GM23338 (cell line): ENCODE data around the gene GDPD5. TPM values are rescaled to one million over a fixed set of nuclear protein-coding genes. Genes with fewer than 3 reads are reported as not detected.

Experiments used
- ATAC-seq: fragments of 200-7000 bp; cut with Tn5 transposase; 3 replicates; pipeline ENCODE4 v1.9.1; 2020
- DNase-seq: peaks from one replicate; pipeline ENCODE4 v3.0.0-alpha.2; 2015; ENCODE audit warnings: low spot score
- H2AFZ ChIP-seq: fragments of 200-600 bp; sonication (generic); 2 replicates; pipeline ENCODE4 v1.8.0; 2016; ENCODE audit warnings: antibody characterized with exemption, mild to moderate bottlenecking, moderate library complexity
- H3F3A ChIP-seq: fragments of 200-600 bp; sonication (generic); replicated peaks from 2 replicates; pipeline ENCODE4 v1.8.0; 2017; ENCODE audit warnings: antibody characterized with exemption, mixed run types, low read depth
- H3K27ac ChIP-seq: fragments of 200-600 bp; sonication (generic); 2 replicates; pipeline ENCODE4 v1.6.1; 2016; ENCODE audit warnings: low read depth
- H3K27me3 ChIP-seq: fragments of 200-600 bp; sonication (generic); 2 replicates; pipeline ENCODE4 v1.8.0; 2016; ENCODE audit warnings: mild to moderate bottlenecking, mixed run types, moderate library complexity; ENCODE audit not compliant: insufficient read depth
- H3K36me3 ChIP-seq: fragments of 200-600 bp; sonication (generic); 2 replicates; pipeline ENCODE4 v1.8.0; 2016; ENCODE audit warnings: mild to moderate bottlenecking; ENCODE audit not compliant: insufficient read depth
- H3K4me1 ChIP-seq: fragments of 200-600 bp; sonication (generic); 2 replicates; pipeline ENCODE4 v1.8.0; 2016; ENCODE audit warnings: mild to moderate bottlenecking, moderate library complexity; ENCODE audit not compliant: insufficient read depth
- H3K4me2 ChIP-seq: fragments of 200-600 bp; sonication (generic); 2 replicates; pipeline ENCODE4 v1.7.1; 2017; ENCODE audit warnings: mixed run types
- H3K4me3 ChIP-seq: fragments of 200-600 bp; sonication (generic); 2 replicates; pipeline ENCODE4 v1.6.1; 2016; ENCODE audit warnings: mixed run types
- H3K79me2 ChIP-seq: fragments of 200-600 bp; sonication (generic); replicated peaks from 2 replicates; pipeline ENCODE4 v1.8.0; 2017; ENCODE audit warnings: mild to moderate bottlenecking; ENCODE audit not compliant: insufficient read depth
- H3K9me2 ChIP-seq: fragments of 200-600 bp; sonication (generic); 2 replicates; pipeline ENCODE4 v1.8.0; 2017; ENCODE audit not compliant: insufficient read depth
- H4K20me1 ChIP-seq: fragments of 200-600 bp; sonication (generic); replicated peaks from 2 replicates; pipeline ENCODE4 v1.8.0; 2017; ENCODE audit warnings: mild to moderate bottlenecking; ENCODE audit not compliant: insufficient read depth
- H3K27ac Mint-ChIP-seq: 2 replicates; pipeline ENCODE4 v1.8.0; 2020; ENCODE audit warnings: inconsistent platforms, mild to moderate bottlenecking, moderate library complexity, mixed read lengths
- H3K27me3 Mint-ChIP-seq: 3 replicates; pipeline ENCODE4 v1.8.0; 2022; ENCODE audit warnings: low read depth, mild to moderate bottlenecking, moderate library complexity, mixed read lengths, inconsistent platforms; ENCODE audit not compliant: insufficient read depth, poor library complexity
- H3K36me3 Mint-ChIP-seq: 3 replicates; pipeline ENCODE4 v1.8.0; 2021; ENCODE audit warnings: low read depth, mild to moderate bottlenecking, inconsistent platforms, moderate library complexity, mixed read lengths
- H3K4me1 Mint-ChIP-seq: 3 replicates; pipeline ENCODE4 v1.8.0; 2020; ENCODE audit warnings: mild to moderate bottlenecking, inconsistent platforms, mixed read lengths
- H3K4me3 Mint-ChIP-seq: 3 replicates; pipeline ENCODE4 v1.8.0; 2021; ENCODE audit warnings: moderate library complexity, mild to moderate bottlenecking, inconsistent platforms, mixed read lengths
- H3K9me3 Mint-ChIP-seq: 3 replicates; pipeline ENCODE4 v1.8.0; 2020; ENCODE audit warnings: moderate library complexity, mild to moderate bottlenecking, inconsistent platforms, mixed read lengths
- CREB1 ChIP-seq: fragments of 250-450 bp; sonication (Bioruptor Pico); IDR thresholded peaks from 2 replicates; pipeline ENCODE4 v1.5.0; 2020; ENCODE audit warnings: low read depth, mild to moderate bottlenecking, moderate library complexity
- CTCF ChIP-seq, 2 experiments: fragments of 200-600 bp in 1 of 2; sonication (generic) in 1 of 2; conservative IDR thresholded peaks; 2 replicates each; pipeline versions ENCODE4 v1.5.1 to v1.6.1; 2016 to 2017; ENCODE audit warnings: antibody characterized with exemption in 2 of 2, low read depth in 2 of 2, mild to moderate bottlenecking in 2 of 2, moderate library complexity in 1 of 2
- ETS1 ChIP-seq: IDR thresholded peaks from 2 replicates; pipeline ENCODE4 v1.6.1; 2016; ENCODE audit warnings: antibody characterized with exemption
- EZH2 ChIP-seq: fragments of 200-600 bp; sonication (generic); IDR thresholded peaks from one replicate; pipeline ENCODE4 v1.8.0; 2017; ENCODE audit warnings: antibody characterized with exemption, mild to moderate bottlenecking, low read depth; ENCODE audit not compliant: unreplicated experiment
- EZH2phosphoT487 ChIP-seq: fragments of 200-600 bp; sonication (generic); IDR thresholded peaks from one replicate; pipeline ENCODE4 v1.8.1; 2018; ENCODE audit warnings: antibody characterized with exemption; ENCODE audit not compliant: unreplicated experiment
- JUNB ChIP-seq: IDR thresholded peaks from one replicate; pipeline ENCODE4 v1.6.1; 2016; ENCODE audit warnings: antibody characterized with exemption; ENCODE audit not compliant: unreplicated experiment
- NANOG ChIP-seq: IDR thresholded peaks from 2 replicates; pipeline ENCODE4 v1.6.1; 2016; ENCODE audit warnings: antibody characterized with exemption, borderline replicate concordance
- POLR2AphosphoS5 ChIP-seq: IDR thresholded peaks from 2 replicates; pipeline ENCODE4 v1.6.1; 2016; ENCODE audit warnings: antibody characterized with exemption, low read depth
- REST ChIP-seq: IDR thresholded peaks from one replicate; pipeline ENCODE4 v1.6.1; 2018; ENCODE audit warnings: antibody characterized with exemption; ENCODE audit not compliant: unreplicated experiment
- STAT1 ChIP-seq: IDR thresholded peaks from one replicate; pipeline ENCODE4 v1.6.1; 2016; ENCODE audit warnings: antibody characterized with exemption; ENCODE audit not compliant: unreplicated experiment
- ZNF114 ChIP-seq: fragments of 250-450 bp; sonication (Bioruptor Pico); IDR thresholded peaks from 2 replicates; pipeline ENCODE4 v1.5.0; 2020; ENCODE audit warnings: mild to moderate bottlenecking, moderate library complexity
- ZNF331 ChIP-seq: fragments of 250-450 bp; sonication (Bioruptor Pico); IDR thresholded peaks from 2 replicates; pipeline ENCODE4 v1.5.0; 2020; ENCODE audit warnings: low read depth, mild to moderate bottlenecking, moderate library complexity
- ZNF462 ChIP-seq: fragments of 250-450 bp; sonication (Bioruptor Pico); IDR thresholded peaks from 2 replicates; pipeline ENCODE4 v1.5.0; 2020; ENCODE audit warnings: mild to moderate bottlenecking, moderate library complexity
- polyA plus RNA-seq: library from polyadenylated mRNA; unstranded; fragments of >200 nt; fragmentation: Nextera tagmentation; extraction: Ambion mirVana; gene quantifications from 2 replicates; pipeline ENCODE4 v1.2.1, GENCODE V29; 2016
- total RNA-seq: library from RNA; depleted of rRNA; stranded (reverse); fragments of >200 nt; shearing (Covaris generic); gene quantifications from 2 replicates; pipeline ENCODE4 v1.2.3, GENCODE V29; 2014

Gene GDPD5
- total and polyA plus RNA-seq, 2 experiments from 2014 or later, result 1.6 to 4.9 TPM

- no peak for ATAC-seq
- TF ChIP-seq NANOG (no peak), EZH2 (no peak), STAT1 (no peak), EZH2phosphoT487 (no peak), ZNF462 (no peak), CREB1 (CRISPR knock-in tag) (no peak), ETS1 (no peak), ZNF114 (CRISPR knock-in tag) (no peak), CTCF (conservative IDR thresholded peaks at IDR 0.05; ENCODE audit: low read depth in 2 of 2) (no peak), JUNB (no peak), REST (no peak), ZNF331 (no peak), POLR2AphosphoS5 (no peak)
- no peak overlapping the region for H3K4me3 Mint-ChIP-seq
- no peaks in the 10 kb centered on the region for H3K9me2 ChIP-seq
- H3K27ac Mint-ChIP-seq, result no peak overlapping the region
- H3K4me3 ChIP-seq, result no peak overlapping the region
- DNase-seq, result no peak
- H3K79me2 ChIP-seq, result no peaks in the 10 kb centered on the region
- no peaks in the 10 kb centered on the region for H3K27me3 ChIP-seq
- no peaks in the 10 kb centered on the region for H3K9me3 Mint-ChIP-seq
- H3K36me3 ChIP-seq, result no peaks in the 10 kb centered on the region
- H2AFZ ChIP-seq, result no peak overlapping the region
- no peaks in the 10 kb centered on the region for H3F3A ChIP-seq
- H4K20me1 ChIP-seq, result no peaks in the 10 kb centered on the region
- peaks cover 35% of the 10 kb centered on the region for H3K4me1 Mint-ChIP-seq
- H3K27ac ChIP-seq, result no peak overlapping the region
- no peaks in the 10 kb centered on the region; the same call in 2 of the 3 replicates for H3K36me3 Mint-ChIP-seq
- peaks cover 5% of the 10 kb centered on the region; the same call in 1 of the 2 replicates for H3K4me1 ChIP-seq
- H3K27me3 Mint-ChIP-seq, result peaks cover 11% of the 10 kb centered on the region
- H3K4me2 ChIP-seq, result no peak overlapping the region
Observed at GRCh38 chr11:75471176-75471973, 54.4 kb downstream of the GDPD5 start.
